GM10266 (cell line): Measurements from ENCODE around the gene DDX3X.
"Not testable (repeated sequence)": the region's sequence is repeated elsewhere in the genome, so short reads cannot be mapped to it uniquely, and the experiment has no call there.

Experiments used
- DNase-seq: peaks from one replicate; pipeline ENCODE4 v3.0.0; 2012; ENCODE audit errors: extremely low spot score
- CTCF ChIP-seq: IDR thresholded peaks from 2 replicates; pipeline ENCODE4 v1.5.1; 2012; ENCODE audit warnings: mild to moderate bottlenecking, low read depth; ENCODE audit not compliant: control insufficient read depth, insufficient read depth; ENCODE audit errors: missing control alignments

DDX3X gene

GRCh38 chrX:41405551-41405950, 71.6 kb downstream of the DDX3X start:
- DNase-seq = no peak
- no peak for TF ChIP-seq CTCF

GRCh38 chrX:41406201-41406600, 72.2 kb downstream of the DDX3X start:
- DNase-seq = no peak

GRCh38 chrX:41407816-41408215, 73.9 kb downstream of the DDX3X start:
- no peak for DNase-seq
- no peak for TF ChIP-seq CTCF

More at GRCh38 chrX:41406201-41406600, 72.2 kb downstream of the DDX3X start:
- no peak for TF ChIP-seq CTCF

GRCh38 chrX:41408576-41408975, 74.6 kb downstream of the DDX3X start:
- TF ChIP-seq CTCF = no peak
- DNase-seq = no peak

GRCh38 chrX:41409006-41409405, 75.0 kb downstream of the DDX3X start:
- no peak for DNase-seq
- TF ChIP-seq CTCF = no peak

- not testable (repeated sequence) for DNase-seq
Observed at GRCh38 chrX:41411222-41411621, 77.3 kb downstream of the DDX3X start.

- TF ChIP-seq CTCF = no peak
- DNase-seq = no peak
Observed at GRCh38 chrX:41412261-41413081, 78.5 kb downstream of the DDX3X start.
